IMR-90 (cell line): Measurements from ENCODE around the gene EMP1. TPM values are rescaled to one million over a fixed set of nuclear protein-coding genes. Genes with fewer than 3 reads are reported as not detected.

ENCODE experiments used
- ATAC-seq: fragments of 200-7000 bp; cut with Tn5 transposase; 2 replicates; pipeline ENCODE4 v1.9.1; 2020; ENCODE audit warnings: low read depth, mild to moderate bottlenecking, moderate library complexity
- BruUV-seq: library from RNA; stranded (reverse); fragments of 400-500 nt; replicated peaks from 2 replicates; lab custom pipeline; 2021; lab: Mats Ljungman, UMichigan
- CTCF ChIA-PET: fragments of 300-600 bp; formaldehyde crosslinking; extraction: SDS; loops from one replicate; lab custom pipeline; 2021; ENCODE audit warnings: antibody characterized with exemption; lab: Yijun Ruan, JAX
- POLR2A ChIA-PET: fragments of 300-600 bp; sonication (Branson Sonifier 250); formaldehyde crosslinking; loops from one replicate; lab custom pipeline; 2022; ENCODE audit warnings: antibody characterized with exemption; ENCODE audit not compliant: unreplicated experiment; lab: Charles Lee
- DNase-seq: peaks from one replicate; pipeline ENCODE4 v3.0.0; 2013
- H2AFZ ChIP-seq: replicated peaks from 2 replicates; pipeline ENCODE3; 2013; ENCODE audit warnings: low read length, mild to moderate bottlenecking; ENCODE audit not compliant: poor library complexity
- H2AK5ac ChIP-seq: 2 replicates; pipeline ENCODE4 v1.6.1; 2013; ENCODE audit warnings: low read depth, low read length, inconsistent platforms
- H2AK9ac ChIP-seq: replicated peaks from 2 replicates; pipeline ENCODE3; 2013; ENCODE audit warnings: mild to moderate bottlenecking, low read depth, low read length, moderate library complexity; ENCODE audit not compliant: poor library complexity
- H2BK120ac ChIP-seq: 2 replicates; pipeline ENCODE4 v1.6.1; 2013; ENCODE audit warnings: low read depth, low read length, inconsistent platforms
- H2BK15ac ChIP-seq: 3 replicates; pipeline ENCODE4 v1.6.1; 2013; ENCODE audit warnings: low read depth, low read length, inconsistent platforms
- H2BK20ac ChIP-seq: 2 replicates; pipeline ENCODE4 v1.6.1; 2013; ENCODE audit warnings: low read depth, mild to moderate bottlenecking, inconsistent platforms, low read length, moderate library complexity
- H2BK5ac ChIP-seq: 2 replicates; pipeline ENCODE4 v1.6.1; 2013; ENCODE audit warnings: mild to moderate bottlenecking, low read depth, low read length, inconsistent platforms; ENCODE audit not compliant: poor library complexity, severe bottlenecking
- H3K14ac ChIP-seq: replicated peaks from 2 replicates; pipeline ENCODE4 v1.6.1; 2013; ENCODE audit warnings: low read depth, low read length, inconsistent platforms
- H3K18ac ChIP-seq: 2 replicates; pipeline ENCODE4 v1.6.1; 2013; ENCODE audit warnings: low read depth, low read length, control low read depth
- H3K23ac ChIP-seq: 2 replicates; pipeline ENCODE4 v1.6.1; 2013; ENCODE audit warnings: low read depth, low read length, inconsistent platforms
- H3K27ac ChIP-seq: 2 replicates; pipeline ENCODE4 v1.5.1; 2013; ENCODE audit warnings: mild to moderate bottlenecking, control low read depth, low read length; ENCODE audit not compliant: insufficient read depth
- H3K27me3 ChIP-seq: 2 replicates; pipeline ENCODE4 v1.6.1; 2013; ENCODE audit warnings: low read length; ENCODE audit not compliant: control insufficient read depth, insufficient read depth
- H3K36me3 ChIP-seq: 2 replicates; pipeline ENCODE4 v1.6.1; 2013; ENCODE audit warnings: low read length, mixed read lengths; ENCODE audit not compliant: control insufficient read depth, insufficient read depth
- H3K4ac ChIP-seq: 2 replicates; pipeline ENCODE4 v1.6.1; 2013; ENCODE audit warnings: low read depth, low read length, inconsistent platforms
- H3K4me1 ChIP-seq: 2 replicates; pipeline ENCODE4 v1.6.1; 2013; ENCODE audit warnings: low read length, mixed read lengths; ENCODE audit not compliant: control insufficient read depth, insufficient read depth
- H3K4me2 ChIP-seq: 2 replicates; pipeline ENCODE4 v1.6.1; 2013; ENCODE audit warnings: low read depth, mild to moderate bottlenecking, control low read depth, low read length, moderate library complexity
- H3K4me3 ChIP-seq: 2 replicates; pipeline ENCODE4 v1.5.1; 2013; ENCODE audit warnings: low read depth, mild to moderate bottlenecking, control low read depth, low read length, moderate library complexity; ENCODE audit not compliant: insufficient read depth
- H3K56ac ChIP-seq: 2 replicates; pipeline ENCODE4 v1.6.1; 2013; ENCODE audit warnings: low read length, inconsistent platforms; ENCODE audit not compliant: insufficient read depth; ENCODE audit errors: extremely low read depth
- H3K79me1 ChIP-seq, 2 experiments: 2 replicates each; pipeline ENCODE4 v1.6.1; 2013; ENCODE audit warnings: low read length in 2 of 2, inconsistent platforms in 1 of 2, low read depth in 1 of 2
- H3K9ac ChIP-seq: 2 replicates; pipeline ENCODE4 v1.6.1; 2013; ENCODE audit warnings: low read depth, low read length, control low read depth
- H3K9me1 ChIP-seq: 2 replicates; pipeline ENCODE4 v1.6.1; 2013; ENCODE audit warnings: low read length, inconsistent platforms; ENCODE audit not compliant: insufficient read depth
- H3K9me3 ChIP-seq: 2 replicates; pipeline ENCODE4 v1.6.1; 2013; ENCODE audit warnings: low read length; ENCODE audit not compliant: control insufficient read depth, insufficient read depth
- H4K20me1 ChIP-seq: 2 replicates; pipeline ENCODE4 v1.6.1; 2013; ENCODE audit warnings: low read length, inconsistent platforms; ENCODE audit not compliant: insufficient read depth
- H4K5ac ChIP-seq: 2 replicates; pipeline ENCODE4 v1.6.1; 2013; ENCODE audit warnings: mild to moderate bottlenecking, low read depth, low read length, control low read depth
- H4K8ac ChIP-seq, 2 experiments: 2 replicates each; pipeline ENCODE4 v1.6.1; 2013; ENCODE audit warnings: low read depth in 2 of 2, low read length in 2 of 2, control low read depth in 1 of 2, inconsistent platforms in 1 of 2
- H4K91ac ChIP-seq: 2 replicates; pipeline ENCODE4 v1.6.1; 2013; ENCODE audit warnings: low read depth, low read length, inconsistent platforms; ENCODE audit not compliant: insufficient read depth
- BHLHE40 ChIP-seq: fragments of 150-350 bp; IDR thresholded peaks from 2 replicates; pipeline ENCODE4 v1.6.1; 2016; ENCODE audit warnings: mild to moderate bottlenecking, low read depth, low read length
- CEBPB ChIP-seq: IDR thresholded peaks from 2 replicates; pipeline ENCODE4 v1.6.1; 2012; ENCODE audit warnings: low read depth, low read length, improper control_type of control experiment
- CHD1 ChIP-seq: IDR thresholded peaks from 2 replicates; pipeline ENCODE4 v1.6.1; 2012; ENCODE audit warnings: low read depth, low read length, improper control_type of control experiment
- MAFK ChIP-seq: IDR thresholded peaks from 2 replicates; pipeline ENCODE4 v1.6.1; 2012; ENCODE audit warnings: low read depth, low read length, improper control_type of control experiment
- MAZ ChIP-seq: IDR thresholded peaks from 2 replicates; pipeline ENCODE4 v1.6.1; 2012; ENCODE audit warnings: low read depth, mild to moderate bottlenecking, low read length, improper control_type of control experiment, moderate library complexity, borderline replicate concordance
- MXI1 ChIP-seq: IDR thresholded peaks from 2 replicates; pipeline ENCODE4 v1.6.1; 2012; ENCODE audit warnings: low read depth, mild to moderate bottlenecking, low read length, moderate library complexity, borderline replicate concordance
- NFE2L2 ChIP-seq: fragments of 150-350 bp; IDR thresholded peaks from 2 replicates; pipeline ENCODE4 v1.6.1; 2016; ENCODE audit warnings: low read depth, mild to moderate bottlenecking, low read length
- POLR2A ChIP-seq: IDR thresholded peaks from 2 replicates; pipeline ENCODE4 v1.6.1; 2012; ENCODE audit warnings: mild to moderate bottlenecking, low read depth, low read length
- RAD21 ChIP-seq: IDR thresholded peaks from 2 replicates; pipeline ENCODE4 v1.6.1; 2012; ENCODE audit warnings: low read length, improper control_type of control experiment
- RCOR1 ChIP-seq: IDR thresholded peaks from 2 replicates; pipeline ENCODE4 v1.6.1; 2012; ENCODE audit warnings: mild to moderate bottlenecking, low read length, improper control_type of control experiment; ENCODE audit not compliant: insufficient replicate concordance
- SMC3 ChIP-seq: fragments of 150-350 bp; IDR thresholded peaks from 2 replicates; pipeline ENCODE4 v1.6.1; 2016; ENCODE audit warnings: low read depth, mild to moderate bottlenecking, antibody characterized with exemption, low read length, moderate library complexity
- WGBS, 2 experiments: methylation state at CpG; one replicate each; pipeline versions ENCODE4 v1.1.5 to v1.1.7; 2013; ENCODE audit warnings: missing lambda C conversion rate in 2 of 2; ENCODE audit not compliant: insufficient read length in 1 of 2; ENCODE audit errors: extremely low coverage in 2 of 2; 5-methylcytosine and 5-hydroxymethylcytosine counted together
- dilution Hi-C: fragments of 300-500 bp; cut with HindIII; formaldehyde crosslinking; loops from one replicate; pipeline ENCODE4 v1.14.3; 2018; ENCODE audit warnings: low sequenced_read_pairs; ENCODE audit not compliant: unreplicated experiment
- in situ Hi-C: fragments of 300-500 bp; cut with MboI; formaldehyde crosslinking; loops from 3 replicates; pipeline ENCODE4 v1.14.3; 2019; ENCODE audit warnings: low sequenced_read_pairs, inconsistent platforms, mixed read lengths
- intact Hi-C: fragments of 100-400 bp; cut with micrococcal nuclease; formaldehyde crosslinking; loops from 2 replicates; pipeline ENCODE4 v1.10.0; 2022
- polyA plus RNA-seq, 3 experiments: library from polyadenylated mRNA; depleted of rRNA; stranded (reverse); fragments of >200 nt; gene quantifications; 2 replicates each; pipeline ENCODE4 v1.2.3, GENCODE V29; 2012; ENCODE audit warnings: low replicate concordance in 1 of 3
- total RNA-seq: library from RNA; depleted of rRNA; stranded (reverse); fragments of >200 nt; gene quantifications from 2 replicates; pipeline ENCODE4 v1.2.3, GENCODE V29; 2012
- TF ChIP-seq, protein P1 (sequence below): fragments of 150-350 bp; IDR thresholded peaks from 2 replicates; pipeline ENCODE4 v1.6.1; 2017; ENCODE audit warnings: mild to moderate bottlenecking, antibody characterized with exemption, low read length, low read depth
- TF ChIP-seq, protein P2 (sequence below): conservative IDR thresholded peaks from 2 replicates; pipeline ENCODE4 v1.5.1; 2012; ENCODE audit warnings: mild to moderate bottlenecking, low read depth, low read length, improper control_type of control experiment
- TF ChIP-seq, protein P3 (sequence below): fragments of 150-350 bp; IDR thresholded peaks from 2 replicates; pipeline ENCODE4 v1.6.1; 2016; ENCODE audit warnings: low read depth, mild to moderate bottlenecking, low read length, moderate library complexity, borderline replicate concordance

Gene EMP1
- total and polyA plus RNA-seq, 2 of the 4 experiments (the other 2 are of a cell fraction) = 137 to 201 TPM

DNA sequence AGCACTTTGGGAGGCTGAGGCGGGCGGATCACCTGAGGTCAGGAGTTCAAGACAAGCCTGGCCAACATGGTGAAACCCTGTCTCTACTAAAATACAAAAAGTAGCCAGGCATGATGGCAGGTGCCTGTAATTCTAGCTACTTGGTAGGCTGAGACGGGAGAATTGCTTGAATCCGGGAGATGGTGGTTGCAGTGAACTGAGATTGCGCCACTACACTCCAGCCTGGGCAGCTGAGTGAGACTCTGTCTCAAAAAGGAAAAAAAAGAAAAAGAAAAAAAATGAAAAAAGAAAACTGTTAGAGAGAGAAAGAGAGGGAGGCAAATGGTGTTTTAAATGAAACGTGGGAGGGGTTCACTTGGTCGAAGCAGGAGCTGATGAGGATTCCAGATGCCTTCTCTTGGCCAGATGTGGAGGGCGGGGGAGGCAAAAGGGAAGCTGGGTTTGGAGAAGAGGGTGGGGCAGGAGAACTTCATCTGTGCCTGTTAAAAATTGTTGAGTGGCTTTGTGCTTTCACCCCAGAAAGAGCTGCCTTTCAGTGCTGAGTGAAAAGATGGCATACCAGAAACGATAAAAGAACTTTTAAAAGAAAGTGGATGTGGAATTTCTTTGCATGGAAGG, 1.1 kb downstream of the EMP1 start:
- Histone ChIP-seq H3K4me3 (peak overlapping the region; percentile 73), H2AFZ (peak overlapping the region; percentile 3), H3K18ac (peak overlapping the region; percentile 86), H3K9ac (peak overlapping the region; percentile 89), H3K56ac (peak overlapping the region; percentile 88), H3K4ac (peak overlapping the region; percentile 88), H4K5ac (peak overlapping the region; percentile 76; the same call in 1 of the 2 replicates), H4K8ac (peak overlapping the region; percentile 83 to 88; a peak in 3 of 4 replicates), H3K79me1 (peaks cover 0 to 45% of the 10 kb centered on the region in 2 experiments; a peak in 3 of 4 replicates), H2BK5ac (peak overlapping the region; percentile 91), H3K27ac (peak overlapping the region; percentile 94), H2BK20ac (peak overlapping the region; percentile 83), H3K23ac (peak overlapping the region; percentile 99), H2AK9ac (peak overlapping the region; percentile 83), H3K9me3 (no peaks in the 10 kb centered on the region), H4K91ac (peak overlapping the region; percentile 75), H2AK5ac (peak overlapping the region; percentile 74), H3K9me1 (peaks cover 30% of the 10 kb centered on the region), H3K27me3 (no peaks in the 10 kb centered on the region), H4K20me1 (peaks cover 8% of the 10 kb centered on the region), H2BK120ac (peak overlapping the region; percentile 87), H2BK15ac (peak overlapping the region; percentile 95; the same call in 2 of the 3 replicates), H3K36me3 (no peaks in the 10 kb centered on the region), H3K4me1 (peaks cover 23% of the 10 kb centered on the region), H3K4me2 (peak overlapping the region; percentile 79), H3K14ac (peak overlapping the region; percentile 99)
- in situ Hi-C loops (no loop called here), dilution Hi-C loops (no loop called here), intact Hi-C loops (loop anchor here (1.0 to 10.0 kb wide), 2 partner anchors 9 to 473 kb away; no protein-coding TSS in a partner anchor)
- 22% methylated on average over 4 of the region's 9 CpGs; no CpG with 5 or more reads in 1 of the 2 experiments for WGBS, 2 experiments
- ChIA-PET POLR2A (interaction anchor here (1.0 kb wide), 3 partner anchors 9 to 99 kb away, joined by 3 to 6 read pairs (median 4); no protein-coding TSS in a partner anchor), CTCF (interaction anchor here (0.8 kb wide), 1 partner anchor 102 kb away, joined by 4 read pairs; no protein-coding TSS in a partner anchor)
- BruUV-seq = no TSS peak
- peak; percentile 36 for DNase-seq
- ATAC-seq = peak; percentile 5
- TF ChIP-seq, protein P1, sequence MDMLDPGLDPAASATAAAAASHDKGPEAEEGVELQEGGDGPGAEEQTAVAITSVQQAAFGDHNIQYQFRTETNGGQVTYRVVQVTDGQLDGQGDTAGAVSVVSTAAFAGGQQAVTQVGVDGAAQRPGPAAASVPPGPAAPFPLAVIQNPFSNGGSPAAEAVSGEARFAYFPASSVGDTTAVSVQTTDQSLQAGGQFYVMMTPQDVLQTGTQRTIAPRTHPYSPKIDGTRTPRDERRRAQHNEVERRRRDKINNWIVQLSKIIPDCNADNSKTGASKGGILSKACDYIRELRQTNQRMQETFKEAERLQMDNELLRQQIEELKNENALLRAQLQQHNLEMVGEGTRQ = no peak
- TF ChIP-seq MAZ (no peak), POLR2A (peak; percentile 13; the same call in 1 of the 2 replicates), RCOR1 (no peak), CHD1 (peak; percentile 2; the same call in 1 of the 2 replicates), MAFK (no peak), MXI1 (no peak), NFE2L2 (no peak), CEBPB (peak; percentile 84), BHLHE40 (no peak), RAD21 (no peak), SMC3 (no peak)
- TF ChIP-seq, protein P2, sequence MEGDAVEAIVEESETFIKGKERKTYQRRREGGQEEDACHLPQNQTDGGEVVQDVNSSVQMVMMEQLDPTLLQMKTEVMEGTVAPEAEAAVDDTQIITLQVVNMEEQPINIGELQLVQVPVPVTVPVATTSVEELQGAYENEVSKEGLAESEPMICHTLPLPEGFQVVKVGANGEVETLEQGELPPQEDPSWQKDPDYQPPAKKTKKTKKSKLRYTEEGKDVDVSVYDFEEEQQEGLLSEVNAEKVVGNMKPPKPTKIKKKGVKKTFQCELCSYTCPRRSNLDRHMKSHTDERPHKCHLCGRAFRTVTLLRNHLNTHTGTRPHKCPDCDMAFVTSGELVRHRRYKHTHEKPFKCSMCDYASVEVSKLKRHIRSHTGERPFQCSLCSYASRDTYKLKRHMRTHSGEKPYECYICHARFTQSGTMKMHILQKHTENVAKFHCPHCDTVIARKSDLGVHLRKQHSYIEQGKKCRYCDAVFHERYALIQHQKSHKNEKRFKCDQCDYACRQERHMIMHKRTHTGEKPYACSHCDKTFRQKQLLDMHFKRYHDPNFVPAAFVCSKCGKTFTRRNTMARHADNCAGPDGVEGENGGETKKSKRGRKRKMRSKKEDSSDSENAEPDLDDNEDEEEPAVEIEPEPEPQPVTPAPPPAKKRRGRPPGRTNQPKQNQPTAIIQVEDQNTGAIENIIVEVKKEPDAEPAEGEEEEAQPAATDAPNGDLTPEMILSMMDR = no peak
- TF ChIP-seq, protein P3, sequence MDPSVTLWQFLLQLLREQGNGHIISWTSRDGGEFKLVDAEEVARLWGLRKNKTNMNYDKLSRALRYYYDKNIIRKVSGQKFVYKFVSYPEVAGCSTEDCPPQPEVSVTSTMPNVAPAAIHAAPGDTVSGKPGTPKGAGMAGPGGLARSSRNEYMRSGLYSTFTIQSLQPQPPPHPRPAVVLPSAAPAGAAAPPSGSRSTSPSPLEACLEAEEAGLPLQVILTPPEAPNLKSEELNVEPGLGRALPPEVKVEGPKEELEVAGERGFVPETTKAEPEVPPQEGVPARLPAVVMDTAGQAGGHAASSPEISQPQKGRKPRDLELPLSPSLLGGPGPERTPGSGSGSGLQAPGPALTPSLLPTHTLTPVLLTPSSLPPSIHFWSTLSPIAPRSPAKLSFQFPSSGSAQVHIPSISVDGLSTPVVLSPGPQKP = no peak
